Breast epithelium (tissue), 4 donors: Measurements from ENCODE around the gene GJA4. TPM values are rescaled to one million over a fixed set of nuclear protein-coding genes. Genes with fewer than 3 reads are reported as not detected.
A peak's percentile ranks its signal among the peaks of the same experiment; 100 is the strongest.

Experiments
- DNase-seq, 2 donors: peaks; one replicate each; pipeline ENCODE4 v3.0.0-alpha.2; 2019; ENCODE audit warnings: low spot score in 2 of 2
- H3K27ac ChIP-seq, 2 donors: fragments of 200-600 bp; sonication (generic) in 1 of 2; one replicate each; pipeline ENCODE4 v1.5.1; 2016 to 2019; ENCODE audit warnings: mild to moderate bottlenecking in 1 of 2
- H3K27me3 ChIP-seq, 2 donors: fragments of 200-600 bp; sonication (generic) in 1 of 2; one replicate each; pipeline versions ENCODE4 v1.5.1 to v1.6.0; 2017 to 2019; ENCODE audit warnings: control low read depth in 1 of 2, mild to moderate bottlenecking in 1 of 2
- H3K36me3 ChIP-seq: fragments of 200-600 bp; one replicate; pipeline ENCODE4 v1.5.1; 2019
- H3K4me1 ChIP-seq, 2 donors: fragments of 200-600 bp; sonication (generic); one replicate each; pipeline ENCODE4 v1.5.1; 2016 to 2019; ENCODE audit warnings: control low read depth in 1 of 2
- H3K4me3 ChIP-seq, 3 donors: fragments of 200-600 bp; sonication (generic); 1 replicate in 2 of 3; 2 replicates in 1 of 3; pipeline ENCODE4 v1.5.1; 2016 to 2019; ENCODE audit warnings: mild to moderate bottlenecking in 3 of 3, moderate library complexity in 2 of 3
- H3K9me3 ChIP-seq, 2 donors: fragments of 200-600 bp; sonication (generic) in 1 of 2; one replicate each; pipeline ENCODE4 v1.5.1; 2016 to 2019; ENCODE audit warnings: control low read depth in 1 of 2
- POLR2A ChIP-seq: fragments of 450-650 bp; IDR thresholded peaks from one replicate; pipeline ENCODE4 v1.6.1; 2016; ENCODE audit warnings: antibody characterized with exemption, mild to moderate bottlenecking, moderate library complexity
- POLR2AphosphoS5 ChIP-seq, 3 donors: sonication (generic); formaldehyde crosslinking; IDR thresholded peaks; one replicate each; pipeline ENCODE4 v1.6.1; 2017; ENCODE audit warnings: antibody characterized with exemption in 3 of 3
- intact Hi-C: fragments of 100-400 bp; cut with DNase I; formaldehyde crosslinking; loops from one replicate; pipeline ENCODE4 v1.15.1; 2023; ENCODE audit warnings: low total_unique reads
- total RNA-seq, 3 donors: library from RNA; depleted of rRNA; stranded (reverse); fragments of >200 nt; gene quantifications; one replicate each; pipeline ENCODE4 v1.1.0, GENCODE V29; 2016
- TF ChIP-seq, protein P1 (sequence below), 3 donors: fragments of 450-650 bp; IDR thresholded peaks; one replicate each; pipeline ENCODE4 v1.5.1; 2016 to 2017; ENCODE audit warnings: antibody characterized with exemption in 3 of 3, mild to moderate bottlenecking in 3 of 3, moderate library complexity in 3 of 3

The GJA4 gene
- total RNA-seq, 3 donors from 2014 or later: 8.9 to 39.3 (median 18.9) TPM

DNA sequence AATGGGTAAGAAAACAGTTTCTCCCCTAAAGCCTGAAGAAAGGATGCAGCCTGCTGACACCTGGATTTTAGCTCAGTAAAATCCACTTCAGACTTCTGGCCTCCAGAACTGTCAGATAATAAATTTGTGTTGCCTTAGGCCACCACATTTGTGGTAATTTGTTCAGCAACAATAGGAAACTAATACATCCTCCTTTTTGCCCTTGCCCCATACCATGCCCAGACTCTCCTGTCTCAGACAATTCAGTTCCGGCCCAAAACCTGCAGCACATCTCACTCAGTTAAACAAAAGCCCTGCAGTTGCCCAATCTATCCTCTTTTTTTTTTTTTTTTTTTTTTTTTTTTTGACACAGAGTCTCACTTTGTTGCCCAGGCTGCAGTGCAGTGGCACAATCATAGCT, 40.9 kb downstream of the GJA4 start:
- Histone ChIP-seq H3K27me3 (no peaks in the 10 kb centered on the region), H3K4me3 (no peak overlapping the region), H3K9me3 (no peaks in the 10 kb centered on the region), H3K27ac (no peak overlapping the region), H3K4me1 (peaks cover 0 to 3% of the 10 kb centered on the region in 2 donors), H3K36me3 (no peaks in the 10 kb centered on the region)
- TF ChIP-seq, protein P1, sequence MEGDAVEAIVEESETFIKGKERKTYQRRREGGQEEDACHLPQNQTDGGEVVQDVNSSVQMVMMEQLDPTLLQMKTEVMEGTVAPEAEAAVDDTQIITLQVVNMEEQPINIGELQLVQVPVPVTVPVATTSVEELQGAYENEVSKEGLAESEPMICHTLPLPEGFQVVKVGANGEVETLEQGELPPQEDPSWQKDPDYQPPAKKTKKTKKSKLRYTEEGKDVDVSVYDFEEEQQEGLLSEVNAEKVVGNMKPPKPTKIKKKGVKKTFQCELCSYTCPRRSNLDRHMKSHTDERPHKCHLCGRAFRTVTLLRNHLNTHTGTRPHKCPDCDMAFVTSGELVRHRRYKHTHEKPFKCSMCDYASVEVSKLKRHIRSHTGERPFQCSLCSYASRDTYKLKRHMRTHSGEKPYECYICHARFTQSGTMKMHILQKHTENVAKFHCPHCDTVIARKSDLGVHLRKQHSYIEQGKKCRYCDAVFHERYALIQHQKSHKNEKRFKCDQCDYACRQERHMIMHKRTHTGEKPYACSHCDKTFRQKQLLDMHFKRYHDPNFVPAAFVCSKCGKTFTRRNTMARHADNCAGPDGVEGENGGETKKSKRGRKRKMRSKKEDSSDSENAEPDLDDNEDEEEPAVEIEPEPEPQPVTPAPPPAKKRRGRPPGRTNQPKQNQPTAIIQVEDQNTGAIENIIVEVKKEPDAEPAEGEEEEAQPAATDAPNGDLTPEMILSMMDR (IDR thresholded peaks at IDR 0.05): no peak
- TF ChIP-seq POLR2AphosphoS5 (IDR thresholded peaks at IDR 0.05) (no peak), POLR2A (no peak)
- DNase-seq: no peak
- intact Hi-C loops: no loop called here

DNA sequence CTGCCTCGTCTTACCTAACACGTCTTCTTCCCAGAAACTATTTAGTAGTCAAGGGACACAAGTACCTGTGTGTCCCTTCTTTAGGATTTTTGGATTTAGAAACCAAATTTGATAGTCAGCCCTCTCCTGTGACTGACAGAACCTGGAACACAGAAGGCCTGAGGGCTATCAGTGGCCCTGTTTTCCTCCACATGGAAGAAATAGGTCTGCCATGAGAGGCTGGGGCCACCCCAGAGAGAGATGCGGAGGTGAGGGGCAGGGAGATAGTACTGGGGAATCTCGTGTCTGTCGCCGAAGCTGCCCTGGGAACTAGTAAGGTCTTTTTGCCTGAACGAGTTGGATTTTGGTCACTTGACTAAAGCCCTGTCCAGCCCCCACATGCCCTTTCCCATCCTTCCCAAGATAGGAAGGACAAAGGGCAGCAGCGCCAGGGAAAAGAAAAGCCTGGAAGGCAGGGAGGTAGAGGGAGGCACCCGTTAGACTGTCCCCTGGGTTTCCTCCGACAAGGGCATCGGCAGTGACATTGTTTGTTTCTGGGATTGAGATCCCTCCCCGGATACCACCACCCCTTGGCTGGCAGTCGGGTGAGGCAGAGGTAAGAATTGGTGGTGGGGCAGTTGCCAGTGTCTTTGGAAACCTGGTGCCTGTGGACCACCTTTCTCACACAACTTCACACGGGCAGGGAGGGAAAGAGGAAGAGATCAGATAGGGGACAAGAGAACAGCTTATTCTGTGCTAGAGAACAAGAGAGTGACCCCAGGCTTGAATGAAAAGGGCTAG, 46.9 kb downstream of the GJA4 start:
- Histone ChIP-seq H3K36me3 (no peaks in the 10 kb centered on the region), H3K27me3 (no peaks in the 10 kb centered on the region), H3K27ac (no peak overlapping the region), H3K4me1 (no peaks in the 10 kb centered on the region), H3K9me3 (no peaks in the 10 kb centered on the region), H3K4me3 (no peak overlapping the region)
- no peak for DNase-seq
- intact Hi-C loops: no loop called here
- TF ChIP-seq, protein P1 (IDR thresholded peaks at IDR 0.05): no peak
- TF ChIP-seq POLR2AphosphoS5 (IDR thresholded peaks at IDR 0.05) (no peak), POLR2A (no peak)

DNA sequence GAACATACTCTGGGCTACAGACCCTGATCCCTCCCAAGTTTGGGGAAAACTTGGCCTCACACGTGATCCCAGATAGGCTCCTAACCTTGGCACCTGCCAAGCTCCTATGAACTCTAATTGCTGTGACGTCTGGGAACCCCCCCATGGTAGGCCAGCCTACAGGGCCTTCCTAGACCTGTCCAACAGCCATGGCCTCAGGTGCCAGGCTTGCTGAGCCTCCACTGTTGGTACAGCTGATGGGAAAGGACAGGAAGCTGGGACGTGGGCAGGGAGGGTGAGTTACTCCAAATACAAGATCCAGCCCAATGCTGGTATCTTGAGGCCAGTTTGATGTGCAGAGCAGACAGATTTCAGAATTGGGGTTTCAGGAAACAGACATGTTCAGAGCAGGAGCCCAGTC, 47.6 kb downstream of the GJA4 start:
- DNase-seq: no peak
- Histone ChIP-seq H3K9me3 (no peaks in the 10 kb centered on the region), H3K27me3 (no peaks in the 10 kb centered on the region), H3K4me3 (no peak overlapping the region), H3K27ac (no peak overlapping the region), H3K36me3 (no peaks in the 10 kb centered on the region), H3K4me1 (no peaks in the 10 kb centered on the region)
- intact Hi-C loops: no loop called here
- TF ChIP-seq POLR2A (no peak), POLR2AphosphoS5 (IDR thresholded peaks at IDR 0.05) (no peak)
- TF ChIP-seq, protein P1 (IDR thresholded peaks at IDR 0.05): no peak

DNA sequence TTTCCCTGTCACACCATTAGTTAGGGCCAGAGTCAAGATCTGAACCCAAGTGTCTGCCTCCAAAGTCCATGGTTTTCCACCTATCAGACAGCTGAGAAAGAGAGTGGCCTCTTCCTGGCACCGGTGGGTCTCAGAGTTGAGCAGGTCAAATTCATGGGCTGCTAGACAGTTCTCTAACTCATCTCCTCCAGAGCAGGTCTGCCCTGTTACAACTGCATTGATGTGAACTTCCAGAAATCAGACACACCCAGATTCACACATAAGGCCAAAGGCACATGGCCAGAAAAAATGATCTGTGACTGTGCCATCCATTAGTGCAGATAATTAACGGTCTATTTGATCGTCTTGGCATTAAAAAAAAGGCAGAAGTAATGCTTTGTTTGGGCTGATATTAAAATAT, 49.3 kb downstream of the GJA4 start:
- no peak for DNase-seq
- H3K27ac ChIP-seq: no peak overlapping the region
- no peaks in the 10 kb centered on the region for H3K9me3 ChIP-seq
- H3K4me1 ChIP-seq: no peaks in the 10 kb centered on the region
- no peaks in the 10 kb centered on the region for H3K36me3 ChIP-seq
- TF ChIP-seq, protein P1 (IDR thresholded peaks at IDR 0.05): no peak
- TF ChIP-seq POLR2A (no peak), POLR2AphosphoS5 (IDR thresholded peaks at IDR 0.05) (no peak)
- no peak overlapping the region for H3K4me3 ChIP-seq
- intact Hi-C loops: no loop called here
- H3K27me3 ChIP-seq: no peaks in the 10 kb centered on the region

DNA sequence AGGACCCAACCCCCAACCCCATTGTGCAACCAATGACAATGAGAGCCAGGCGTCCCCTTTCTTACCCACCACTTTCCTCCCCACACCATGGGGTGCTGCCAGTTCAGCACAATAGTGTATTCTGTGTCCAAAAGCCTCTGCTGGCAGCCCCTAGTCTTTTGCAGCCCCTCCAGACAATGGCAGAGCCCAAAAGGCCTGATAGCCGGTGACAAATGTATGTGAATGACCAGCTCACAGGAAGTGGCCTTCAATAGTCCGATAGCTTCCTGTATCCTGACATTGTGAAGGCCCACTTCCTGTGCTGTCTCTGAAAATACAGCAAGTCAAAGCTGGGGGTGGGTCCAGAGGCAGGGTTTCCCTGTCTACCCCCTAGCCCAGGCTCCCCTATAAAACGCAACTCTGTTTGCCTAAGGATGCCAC, 50.2 kb downstream of the GJA4 start:
- intact Hi-C loops: no loop called here
- H3K36me3 ChIP-seq: no peaks in the 10 kb centered on the region
- no peaks in the 10 kb centered on the region for H3K4me1 ChIP-seq
- no peaks in the 10 kb centered on the region for H3K27me3 ChIP-seq
- no peak overlapping the region for H3K4me3 ChIP-seq
- no peak for TF ChIP-seq POLR2A
- no peak for TF ChIP-seq POLR2AphosphoS5 (IDR thresholded peaks at IDR 0.05)
- TF ChIP-seq, protein P1 (IDR thresholded peaks at IDR 0.05): no peak
- no peaks in the 10 kb centered on the region for H3K9me3 ChIP-seq
- peak overlapping the region in 1 of 2 donors; percentile 50 for H3K27ac ChIP-seq
- no peak for DNase-seq
